HG03342 (cell line): ENCODE measurements around the gene TENM4.
"Not testable (repeated sequence)": the region's sequence is repeated elsewhere in the genome, so short reads cannot be mapped to it uniquely, and the experiment has no call there.

Source experiments
- ATAC-seq: cut with Tn5 transposase; IDR thresholded peaks from one replicate; pipeline ENCODE4 v1.9.1; 2021; ENCODE audit warnings: mild to moderate bottlenecking, moderate library complexity; ENCODE audit not compliant: unreplicated experiment

Gene TENM4

DNA sequence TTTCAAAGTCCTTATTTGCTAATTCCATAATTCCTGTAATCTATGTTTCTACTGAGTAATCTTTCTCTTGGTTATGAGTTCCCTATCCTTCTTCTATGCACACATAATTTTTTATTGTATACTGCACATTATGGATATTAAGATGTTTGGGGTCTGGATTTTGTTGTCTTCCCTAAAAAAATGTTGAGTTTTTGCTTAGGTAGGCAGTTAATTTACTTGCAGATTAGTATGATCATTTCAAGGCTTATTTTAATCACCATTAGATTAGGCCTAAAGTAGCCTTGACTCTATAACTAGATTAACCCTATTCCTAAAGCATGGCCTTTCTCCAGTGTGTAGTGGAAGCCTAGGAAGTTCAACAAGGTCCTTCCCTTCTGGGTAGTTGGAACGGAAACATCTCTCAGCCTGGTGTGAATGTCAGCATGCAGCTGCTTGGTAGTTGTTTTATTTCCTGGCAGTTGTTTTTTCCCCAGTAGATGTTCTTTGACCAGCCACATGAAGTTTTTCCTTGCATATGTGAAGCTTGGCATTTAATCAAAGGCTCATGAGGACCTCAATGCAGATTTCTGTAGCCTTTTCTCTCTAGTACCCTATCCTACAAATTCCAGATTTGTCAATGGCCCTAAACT lies 446.9 kb downstream of the TENM4 start:
- ATAC-seq = no peak

DNA sequence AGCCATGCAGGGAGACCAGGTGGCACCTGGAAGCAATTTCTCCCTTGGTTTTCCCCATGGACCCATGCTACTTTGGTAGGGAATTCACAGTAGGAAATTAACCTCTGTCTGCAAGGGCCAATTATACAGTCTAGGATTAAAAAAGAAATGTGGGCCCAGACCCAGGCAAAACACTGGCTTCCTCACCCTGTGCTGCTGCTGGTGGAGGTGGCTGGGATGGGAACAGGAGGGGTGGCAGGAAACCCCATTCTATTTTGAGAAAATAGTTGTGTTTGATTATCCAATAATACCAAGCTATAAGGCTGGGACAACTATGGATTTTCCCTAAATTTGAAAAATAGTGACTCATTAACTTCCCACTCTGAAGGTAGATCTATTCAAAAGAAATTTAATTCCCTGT lies 449.1 kb downstream of the TENM4 start:
- ATAC-seq = no peak

DNA sequence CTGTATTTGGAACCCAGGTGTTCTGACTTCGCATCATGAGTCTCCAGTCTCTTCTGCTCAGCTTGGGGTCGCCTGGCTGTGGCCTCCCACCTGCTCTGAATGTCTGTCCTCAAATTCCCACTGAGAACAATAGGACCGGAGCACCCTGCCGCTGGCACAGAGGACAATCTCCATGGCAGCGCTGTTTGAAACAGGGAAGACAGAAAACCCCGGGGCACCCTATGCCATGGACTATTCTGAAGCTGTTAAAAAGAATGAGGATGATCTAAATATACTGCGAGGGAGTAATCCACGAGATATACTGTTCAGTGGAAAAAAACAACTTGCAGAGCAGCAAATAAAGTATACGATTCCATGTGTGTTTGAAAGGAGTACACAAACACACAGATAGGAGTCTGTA lies 450.6 kb downstream of the TENM4 start:
- no peak for ATAC-seq

DNA sequence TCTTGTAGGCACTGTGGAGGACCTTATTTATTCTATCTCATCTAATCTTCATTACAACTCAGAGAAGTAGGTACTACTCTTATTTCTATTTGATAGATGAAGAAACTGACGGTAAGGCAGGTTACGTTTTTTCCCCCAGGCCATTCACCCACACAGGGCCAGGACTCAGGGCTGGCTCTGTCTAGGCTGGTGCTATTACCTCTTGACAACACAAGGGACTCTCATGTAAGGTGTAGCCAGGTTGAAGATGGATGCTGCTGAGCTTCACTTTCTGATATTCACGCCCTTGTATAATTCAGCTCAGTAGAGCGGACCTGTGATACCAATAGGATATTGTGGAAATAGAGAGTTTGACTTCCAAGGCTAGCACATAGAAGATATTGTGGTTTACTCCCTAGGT lies 453.1 kb downstream of the TENM4 start:
- no peak for ATAC-seq

DNA sequence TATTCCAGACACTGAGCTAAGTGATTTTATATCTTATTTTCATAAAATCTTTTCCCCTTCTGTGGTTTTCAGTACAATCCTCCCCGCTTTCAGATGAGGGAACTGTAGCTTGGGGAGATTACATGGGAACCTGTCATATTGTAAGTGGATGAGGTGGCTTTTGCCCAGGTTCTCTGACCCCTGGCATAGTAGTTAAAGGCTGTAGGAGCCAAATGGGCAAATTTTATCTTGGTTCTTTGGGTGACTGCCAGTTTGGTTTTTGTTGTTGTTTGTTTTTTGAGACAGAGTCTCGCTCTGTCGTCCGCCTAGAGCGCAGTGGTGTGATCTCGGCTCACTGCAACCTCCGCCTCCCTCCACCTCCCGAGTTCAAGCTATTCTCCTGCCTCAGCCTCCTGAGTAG lies 454.5 kb downstream of the TENM4 start:
- ATAC-seq = no peak

DNA sequence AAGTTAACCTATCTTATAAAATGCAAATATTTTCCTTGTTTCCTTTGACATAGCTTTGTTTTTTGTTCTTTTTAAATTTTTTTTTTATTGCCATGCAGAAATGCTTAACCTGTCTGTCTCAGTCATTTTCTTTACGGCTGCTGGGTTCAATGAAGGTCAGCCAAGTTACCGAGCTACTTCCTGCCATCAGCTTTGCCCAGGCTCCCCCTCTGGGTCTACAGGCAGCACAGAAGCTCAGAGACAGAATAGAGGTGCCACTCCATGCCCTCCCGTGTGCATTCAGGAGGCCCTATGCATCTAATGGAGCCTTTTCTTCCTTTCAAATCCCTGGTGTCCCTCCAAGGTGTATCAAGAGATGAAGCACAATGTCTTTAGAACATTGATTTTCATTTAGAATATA lies 455.2 kb downstream of the TENM4 start:
- no peak for ATAC-seq

DNA sequence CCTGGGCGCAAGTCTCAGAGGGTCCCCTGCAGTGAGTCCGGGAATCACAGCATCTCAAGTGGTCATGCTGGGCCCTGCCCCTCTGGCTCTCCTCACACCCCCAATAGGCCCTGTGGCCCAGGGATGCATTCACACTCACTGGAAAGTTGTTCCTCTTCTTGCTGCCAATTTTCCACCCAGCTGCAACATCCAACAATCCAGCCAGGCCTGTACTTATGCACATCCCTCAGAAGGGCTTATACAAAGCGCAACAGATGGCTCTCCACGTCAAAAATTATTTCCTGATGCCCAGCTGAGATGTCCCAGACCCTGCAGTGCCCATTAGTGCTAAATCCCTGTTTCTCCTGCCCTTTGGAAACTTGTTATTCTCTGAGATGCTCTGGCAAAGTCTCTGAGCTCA lies 458.4 kb downstream of the TENM4 start:
- no peak for ATAC-seq

DNA sequence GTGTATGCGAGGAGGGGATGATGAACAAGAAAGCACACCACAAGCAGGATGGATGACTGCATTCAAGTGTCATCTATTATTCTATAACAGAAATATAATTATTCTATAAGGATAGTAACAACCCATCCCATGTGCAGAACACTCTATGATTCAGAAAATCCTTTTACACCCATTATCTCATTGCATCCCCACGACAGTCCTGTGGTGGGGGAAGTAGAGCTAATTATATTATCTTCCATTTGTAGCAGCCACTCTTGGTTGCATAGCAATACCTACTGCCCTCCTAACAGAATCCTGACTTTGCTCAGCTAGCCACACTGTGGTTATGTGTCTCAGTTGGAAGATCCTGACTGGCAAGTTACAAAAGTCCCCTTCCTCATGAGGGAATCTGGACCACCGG lies 459.7 kb downstream of the TENM4 start:
- ATAC-seq = no peak

DNA sequence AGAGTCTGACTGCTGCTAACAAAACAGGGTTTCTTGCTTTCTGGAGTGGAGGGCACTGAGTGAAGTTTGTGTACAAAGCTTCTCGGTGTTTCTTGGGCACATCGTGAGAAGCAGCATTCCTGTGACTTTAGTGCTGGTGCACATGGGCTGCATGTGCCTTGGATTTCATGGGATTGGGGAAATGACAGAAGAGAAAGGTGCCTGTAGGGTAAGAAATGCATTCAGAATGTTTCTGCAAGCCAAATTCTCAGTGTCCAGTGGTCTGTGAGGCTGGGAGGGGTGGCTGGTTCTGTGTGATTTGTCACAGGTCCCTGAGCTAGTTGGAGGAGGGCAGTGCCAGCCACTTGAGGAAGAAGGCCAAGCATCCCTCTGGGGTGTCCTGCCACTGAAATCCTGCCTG lies 462.0 kb downstream of the TENM4 start:
- no peak for ATAC-seq

DNA sequence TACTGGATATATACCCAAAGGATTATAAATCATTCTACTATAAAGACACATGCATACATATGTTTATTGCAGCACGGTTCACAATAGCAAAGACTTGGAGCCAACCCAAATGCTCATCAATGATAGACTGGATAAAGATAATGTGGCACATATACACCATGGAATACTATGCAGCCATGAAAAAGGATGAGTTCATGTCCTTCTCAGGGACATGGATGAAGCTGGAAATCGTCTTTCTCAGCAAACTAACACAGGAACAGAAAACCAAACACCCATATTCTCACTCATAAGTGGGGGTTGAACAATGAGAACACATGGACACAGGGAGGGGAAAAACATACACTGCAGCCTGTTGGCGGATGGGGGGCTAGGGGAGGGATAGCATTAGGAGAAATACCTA lies 463.0 kb downstream of the TENM4 start:
- not testable (repeated sequence) for ATAC-seq

DNA sequence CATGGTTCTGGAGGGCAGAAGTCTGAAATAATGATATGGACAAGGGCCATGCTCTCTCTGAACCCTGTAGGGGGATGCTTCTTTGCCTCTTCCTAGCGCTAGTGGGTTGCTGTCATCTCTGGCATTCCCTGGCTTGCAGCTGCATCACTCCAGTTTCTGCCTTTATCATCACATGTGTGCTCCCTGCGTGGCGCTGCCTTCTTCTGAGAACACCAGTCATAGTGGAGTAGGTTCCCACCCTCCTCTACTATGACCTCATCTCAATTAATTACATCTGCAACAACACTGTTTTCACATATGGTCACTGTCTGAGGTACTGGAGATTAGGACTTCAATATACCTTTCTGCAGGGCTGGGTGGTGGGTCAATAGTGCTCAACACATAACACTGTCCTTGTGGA lies 463.8 kb downstream of the TENM4 start:
- no peak for ATAC-seq

DNA sequence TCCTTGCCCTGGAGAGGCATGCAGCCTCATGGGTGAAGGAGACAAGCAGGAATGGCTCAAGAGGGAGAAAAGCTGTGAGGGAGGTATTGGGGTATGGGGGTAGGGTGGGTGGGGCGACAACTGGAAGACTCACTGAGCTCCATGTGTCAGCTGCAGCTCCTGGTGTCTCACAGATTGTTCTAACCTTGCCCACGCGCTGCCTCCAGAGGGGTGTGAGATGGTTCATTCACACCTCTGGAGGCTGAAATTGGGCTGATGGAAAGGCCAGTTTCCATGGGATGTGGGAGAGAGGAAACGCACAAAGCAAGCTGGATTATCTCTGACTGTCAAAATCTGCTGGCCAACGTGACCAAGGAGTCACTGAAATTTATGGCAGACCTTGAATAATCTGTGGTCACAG lies 465.7 kb downstream of the TENM4 start:
- ATAC-seq = no peak

DNA sequence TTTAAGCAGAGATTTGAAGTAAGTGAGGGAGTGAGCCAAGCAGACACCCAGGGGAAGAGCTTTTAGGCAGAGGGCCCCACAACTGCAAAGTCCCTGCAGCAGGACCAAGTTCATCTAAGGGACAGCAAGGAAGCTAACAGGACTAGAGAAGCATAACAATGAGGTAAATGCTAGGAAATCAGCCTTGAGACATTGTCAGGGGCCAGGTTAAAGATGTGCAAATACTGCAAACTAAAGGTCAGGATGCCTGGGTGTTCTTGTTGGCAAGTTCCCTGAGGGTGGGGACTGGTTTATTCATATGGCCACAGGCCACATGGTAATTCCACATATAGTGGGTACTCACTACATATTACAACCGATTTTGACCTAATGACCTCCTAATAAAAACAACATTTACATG lies 467.0 kb downstream of the TENM4 start:
- no peak for ATAC-seq

DNA sequence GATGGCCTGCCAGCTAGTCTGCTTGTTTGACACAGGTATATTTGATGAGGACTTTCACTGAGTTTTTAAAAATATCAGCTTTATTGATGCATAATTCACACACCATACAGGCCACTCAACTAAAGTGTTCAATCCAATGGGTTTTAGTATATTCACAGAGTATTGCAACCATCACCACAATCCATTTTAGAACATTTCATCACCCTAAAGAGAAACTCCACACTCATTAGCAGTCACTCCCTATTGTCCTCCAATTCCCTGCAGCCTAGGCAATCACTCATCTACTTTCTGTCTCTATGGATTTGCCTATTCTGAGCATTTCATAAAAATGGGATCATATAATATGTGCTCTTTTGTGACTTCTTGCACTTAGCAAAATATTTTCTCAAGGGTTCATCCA lies 468.2 kb downstream of the TENM4 start:
- ATAC-seq = no peak

DNA sequence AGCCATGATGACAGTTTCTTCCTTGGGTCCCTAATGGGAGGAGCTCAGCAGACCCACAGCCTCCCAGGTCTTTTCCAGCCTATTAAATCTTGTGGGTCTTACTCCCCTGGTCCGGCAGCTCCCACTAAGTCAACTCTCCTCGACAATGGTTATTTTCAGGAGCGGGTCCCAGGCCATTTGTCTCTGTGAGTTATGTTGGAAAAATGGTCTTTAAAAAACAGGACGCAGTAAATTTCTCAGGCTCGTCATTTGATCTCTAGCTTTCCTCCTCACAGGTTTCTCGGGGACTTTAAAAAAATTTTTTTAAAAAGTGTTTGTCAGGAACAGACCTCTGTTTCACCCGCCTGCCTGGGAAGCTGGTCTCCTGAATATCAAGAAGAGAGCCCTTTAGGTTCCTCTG lies 468.7 kb downstream of the TENM4 start:
- ATAC-seq = no peak

DNA sequence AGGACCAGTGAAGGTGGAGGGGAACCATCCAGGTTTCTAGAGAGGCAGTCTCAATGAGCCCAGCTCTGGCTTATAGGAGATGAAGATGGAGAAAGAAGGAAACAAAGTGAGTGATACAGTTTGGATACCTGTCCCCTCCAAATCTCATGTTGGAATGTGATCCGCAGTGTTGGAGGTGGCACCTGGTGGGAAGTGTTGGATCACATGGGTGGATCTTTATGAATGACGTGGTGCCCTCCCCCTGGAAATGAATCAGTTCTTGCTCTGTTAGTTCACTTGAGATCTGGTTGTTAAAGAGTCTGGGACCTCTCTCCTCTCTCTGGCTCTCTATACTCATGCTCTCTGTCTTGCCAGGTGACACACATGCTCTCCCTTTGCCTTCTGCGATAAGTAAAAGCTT lies 473.0 kb downstream of the TENM4 start:
- no peak for ATAC-seq

DNA sequence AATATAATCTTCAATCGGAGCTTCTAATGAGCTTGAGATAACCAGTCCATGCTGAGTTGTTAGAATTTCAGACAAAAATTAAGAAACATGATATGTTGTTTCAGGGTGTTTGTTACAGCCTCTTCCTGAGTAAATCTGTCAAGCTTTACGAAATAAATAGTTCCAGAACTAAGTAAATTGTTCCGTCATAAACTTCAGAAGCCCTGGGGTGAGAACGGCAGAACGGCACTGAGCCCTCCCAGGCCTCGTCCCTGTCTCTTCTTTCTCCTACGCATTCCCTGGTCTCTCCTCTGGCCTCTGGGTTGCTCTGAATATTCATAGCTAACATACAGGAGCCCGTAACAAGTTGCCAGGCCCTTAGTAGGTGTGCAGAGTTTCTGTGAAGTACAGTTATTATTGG lies 475.4 kb downstream of the TENM4 start:
- ATAC-seq = no peak

DNA sequence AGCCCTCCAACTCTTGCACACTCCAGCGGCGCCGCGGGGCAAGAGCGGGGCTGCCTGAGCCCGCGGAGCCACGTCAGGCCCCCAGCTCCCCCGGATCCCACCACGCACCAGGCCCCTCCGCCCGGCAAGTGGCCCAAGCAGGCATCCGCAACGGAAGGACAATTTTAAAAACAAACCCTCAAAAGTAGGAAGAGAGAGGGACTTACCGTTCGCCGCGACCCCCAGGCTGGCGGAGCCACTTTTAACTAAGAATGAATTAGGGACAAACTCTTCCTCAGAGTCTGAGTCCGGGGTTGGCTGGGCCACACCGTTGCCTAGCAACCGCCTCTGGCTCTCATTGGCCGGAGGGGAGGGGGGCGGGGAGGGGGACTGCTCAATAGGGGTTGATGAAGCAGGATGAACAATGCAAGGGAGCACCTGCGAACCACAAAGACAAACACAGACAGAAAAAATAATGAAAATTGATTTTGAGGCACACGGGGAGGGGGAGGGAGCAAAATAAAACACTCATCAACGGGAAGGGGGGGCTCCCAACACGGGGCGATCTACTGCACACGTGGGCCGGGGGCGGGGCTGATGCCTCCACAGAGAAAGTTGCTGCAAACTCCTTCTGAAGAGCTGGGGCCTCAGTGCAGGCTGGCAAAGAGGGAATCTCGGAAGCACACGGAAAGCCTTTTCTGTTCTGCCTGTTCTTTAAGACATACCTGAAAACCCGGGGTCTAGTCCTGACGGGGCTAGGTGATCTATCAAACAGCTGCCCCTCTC lies 478.7 kb downstream of the TENM4 start:
- no peak for ATAC-seq

DNA sequence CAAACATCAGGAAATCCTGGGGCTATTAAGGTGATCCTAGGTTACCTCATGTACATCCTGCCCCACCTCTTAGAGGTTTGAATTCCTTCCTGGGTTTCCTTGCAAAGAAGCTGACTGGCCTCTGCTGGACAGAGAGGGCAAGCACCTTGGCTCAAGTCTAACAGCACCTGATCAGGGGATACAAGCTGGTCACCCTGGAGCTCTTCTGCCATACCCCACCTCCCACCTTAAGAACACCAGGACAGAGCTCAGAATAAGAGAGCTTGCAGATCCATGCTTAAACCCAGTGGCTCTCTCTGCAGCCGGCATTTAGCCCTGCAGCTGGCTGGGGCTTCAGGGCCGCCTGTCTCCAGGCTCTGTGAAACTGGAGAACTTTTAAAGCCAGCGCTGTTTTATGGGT lies 479.6 kb downstream of the TENM4 start:
- no peak for ATAC-seq

DNA sequence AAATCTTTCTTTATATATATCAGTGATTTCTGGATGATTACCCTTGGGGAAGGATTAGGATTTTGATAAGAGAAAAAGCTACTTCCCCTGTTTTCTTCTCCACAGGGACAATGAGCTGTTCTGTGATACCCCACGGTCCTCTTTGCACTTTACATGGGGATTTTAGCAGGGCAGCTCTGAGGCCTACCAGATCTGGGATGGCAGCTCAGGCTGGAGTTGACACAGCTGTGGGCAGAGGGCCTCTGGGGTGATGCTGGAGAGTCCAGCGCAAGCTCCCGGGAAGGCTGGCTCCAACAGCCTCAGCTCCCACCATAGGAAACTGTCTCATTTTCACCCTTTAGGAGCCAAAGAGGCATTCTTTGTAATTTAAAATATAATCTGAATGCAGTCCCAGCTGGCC lies 482.4 kb downstream of the TENM4 start:
- no peak for ATAC-seq

DNA sequence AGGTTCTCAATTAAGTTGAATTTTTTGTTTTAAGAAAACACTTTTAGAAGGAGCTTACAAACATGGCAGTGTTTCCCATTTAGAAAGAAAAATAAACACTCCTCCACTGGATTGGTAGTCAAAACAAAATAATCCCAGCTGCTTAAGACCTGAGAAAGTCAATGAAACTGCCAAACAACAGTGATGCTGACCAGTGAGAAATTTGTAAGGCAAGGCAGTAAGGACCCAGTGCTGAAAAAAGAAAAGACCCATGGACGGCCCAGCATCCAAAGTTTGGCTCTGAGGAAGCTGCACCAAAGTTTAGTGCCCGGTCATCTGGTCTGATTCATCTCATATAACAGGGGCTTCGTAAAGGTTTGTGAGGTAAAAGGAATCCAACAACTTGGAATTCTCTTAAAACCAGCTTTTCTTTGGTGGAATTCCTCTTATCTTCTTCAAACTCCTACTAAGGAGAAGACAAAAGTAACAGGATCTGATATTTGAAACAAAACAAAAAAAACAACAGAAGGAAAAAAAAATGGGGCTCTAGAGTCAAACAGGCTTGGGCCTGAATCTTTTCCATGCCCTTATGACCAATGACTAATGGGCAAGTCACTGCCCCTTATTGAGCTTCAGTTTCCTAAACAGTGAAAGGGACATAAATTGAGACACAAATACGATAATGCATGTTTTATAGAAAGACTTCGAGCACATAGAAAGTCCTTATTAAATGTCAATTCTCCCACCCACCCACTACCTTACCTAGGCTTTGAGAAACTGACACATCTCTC lies 483.2 kb downstream of the TENM4 start:
- no peak for ATAC-seq

DNA sequence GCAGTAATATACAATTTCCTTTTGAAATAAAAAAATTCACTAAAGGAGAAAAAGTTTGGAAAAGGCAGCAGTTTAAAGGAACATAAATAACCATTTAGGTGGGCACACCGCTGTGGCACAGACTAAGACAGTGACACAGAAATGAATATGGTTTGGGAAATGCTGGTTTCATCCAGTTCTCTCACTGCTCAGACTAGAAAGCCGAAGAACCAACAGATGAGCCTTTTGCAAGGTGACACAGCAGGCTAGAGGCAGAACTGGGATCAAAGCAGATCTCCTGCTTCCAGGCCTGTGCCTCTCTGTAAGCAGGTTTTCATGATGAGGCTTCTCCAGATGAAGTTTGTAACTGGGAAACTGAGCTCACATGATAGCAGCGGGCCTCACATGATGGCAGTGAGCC lies 486.1 kb downstream of the TENM4 start:
- ATAC-seq = no peak
